Panc1 (cell line): ENCODE measurements around the gene FAM53B. TPM values are rescaled to one million over a fixed set of nuclear protein-coding genes. Genes with fewer than 3 reads are reported as not detected.

ENCODE experiments used
- ATAC-seq: fragments of 200-7000 bp; cut with Tn5 transposase; 2 replicates; pipeline ENCODE4 v1.9.1; 2020; ENCODE audit warnings: mild to moderate bottlenecking, moderate library complexity
- BruUV-seq: library from RNA; stranded (reverse); fragments of 400-500 nt; replicated peaks from 2 replicates; lab custom pipeline; 2021; lab: Mats Ljungman, UMichigan
- CTCF ChIA-PET: fragments of 300-600 bp; sonication (Branson Sonifier 250); formaldehyde crosslinking; loops from one replicate; lab custom pipeline; 2022; ENCODE audit warnings: antibody characterized with exemption; lab: Charles Lee
- POLR2A ChIA-PET: fragments of 300-600 bp; sonication (Branson Sonifier 250); formaldehyde crosslinking; loops from one replicate; lab custom pipeline; 2022; ENCODE audit warnings: antibody characterized with exemption; lab: Charles Lee
- DNase-seq: peaks from one replicate; pipeline ENCODE4 v3.0.0-alpha.2; 2010; ENCODE audit warnings: low read depth, low spot score
- H3K27ac ChIP-seq: 2 replicates; pipeline ENCODE4 v1.5.1; 2011; ENCODE audit warnings: mild to moderate bottlenecking, low read length, inconsistent platforms
- H3K27me3 ChIP-seq: fragments of 200-500 bp; sonication (Bioruptor generic); 2 replicates; pipeline ENCODE4 v1.6.0; 2014; ENCODE audit warnings: low read length, inconsistent platforms; ENCODE audit not compliant: control insufficient read depth, insufficient read depth
- H3K36me3 ChIP-seq: fragments of 200-500 bp; sonication (Bioruptor generic); 2 replicates; pipeline ENCODE4 v1.5.1; 2014; ENCODE audit warnings: inconsistent platforms, mild to moderate bottlenecking, low read length, moderate library complexity; ENCODE audit not compliant: control insufficient read depth, insufficient read depth
- H3K4me1 ChIP-seq: 2 replicates; pipeline ENCODE4 v1.5.1; 2011; ENCODE audit warnings: inconsistent platforms, mild to moderate bottlenecking, low read length, moderate library complexity; ENCODE audit not compliant: control insufficient read depth, insufficient read depth
- H3K4me3 ChIP-seq, 2 experiments: 2 replicates each; pipeline ENCODE4 v1.5.1; 2011 to 2012; ENCODE audit warnings: low read depth in 2 of 2, low read length in 2 of 2, mild to moderate bottlenecking in 2 of 2, inconsistent platforms in 1 of 2, moderate library complexity in 1 of 2
- H3K9me3 ChIP-seq: fragments of 200-500 bp; sonication (Bioruptor generic); 2 replicates; pipeline ENCODE4 v1.5.1; 2014; ENCODE audit warnings: low read depth, mild to moderate bottlenecking, inconsistent platforms, low read length, moderate library complexity; ENCODE audit not compliant: control insufficient read depth, insufficient read depth
- CTCF ChIP-seq: fragments of 450-650 bp; IDR thresholded peaks from 2 replicates; pipeline ENCODE4 v1.5.1; 2017; ENCODE audit warnings: mild to moderate bottlenecking
- POLR2AphosphoS5 ChIP-seq: IDR thresholded peaks from 2 replicates; pipeline ENCODE4 v1.6.1; 2012; ENCODE audit warnings: mild to moderate bottlenecking, low read depth, low read length, moderate library complexity
- REST ChIP-seq, 2 experiments: IDR thresholded peaks; 2 replicates each; pipeline ENCODE4 v1.6.1; 2011 to 2012; ENCODE audit warnings: low read depth in 2 of 2, control low read depth in 1 of 2, low read length in 1 of 2, mild to moderate bottlenecking in 1 of 2, moderate library complexity in 1 of 2; ENCODE audit not compliant: insufficient read depth in 1 of 2
- SIN3A ChIP-seq: IDR thresholded peaks from 2 replicates; pipeline ENCODE4 v1.6.1; 2012; ENCODE audit warnings: low read depth, mild to moderate bottlenecking, low read length, moderate library complexity, borderline replicate concordance; ENCODE audit not compliant: insufficient read depth
- TCF7L2 ChIP-seq: IDR thresholded peaks from 2 replicates; pipeline ENCODE4 v1.6.1; 2011; ENCODE audit warnings: mild to moderate bottlenecking, low read depth, low read length, inconsistent platforms
- in situ Hi-C: cut with HindIII; loops from 2 replicates; pipeline ENCODE4 v1.10.0; 2016; ENCODE audit warnings: low sequenced_read_pairs, low pct_unique_long_range_greater_than_20kb
- intact Hi-C: fragments of 100-400 bp; cut with micrococcal nuclease; formaldehyde crosslinking; loops from one replicate; pipeline ENCODE4 v1.10.0; 2022; ENCODE audit not compliant: unreplicated experiment
- total RNA-seq: library from RNA; stranded (reverse); gene quantifications from one replicate; pipeline ENCODE4 v1.2.1, GENCODE V29; 2021; ENCODE audit not compliant: unreplicated experiment

FAM53B gene
- total RNA-seq, 1 experiment from 2014 or later: 42.5 TPM

- no TSS peak for BruUV-seq
- H3K4me3 ChIP-seq: no peak overlapping the region
- peaks cover 24% of the 10 kb centered on the region for H3K4me1 ChIP-seq
- no peaks in the 10 kb centered on the region for H3K36me3 ChIP-seq
- TF ChIP-seq POLR2AphosphoS5 (no peak), CTCF (no peak), TCF7L2 (no peak), REST (IDR thresholded peaks at IDR 0.05; ENCODE audit: insufficient read depth in 1 of 2, low read depth in 2 of 2, low read length in 1 of 2) (no peak), SIN3A (no peak)
- ATAC-seq (no peak), DNase-seq (no peak)
- H3K27ac ChIP-seq: no peak overlapping the region
- H3K9me3 ChIP-seq: no peaks in the 10 kb centered on the region
- intact Hi-C loops: no loop called here
- in situ Hi-C loops: no loop called here
- ChIA-PET CTCF (no interaction called here), POLR2A (no interaction called here)
- H3K27me3 ChIP-seq: no peaks in the 10 kb centered on the region
Observed at GRCh38 chr10:124645467-124646095, 98.6 kb downstream of the FAM53B start.

- H3K4me1 ChIP-seq: peaks cover 24% of the 10 kb centered on the region
- H3K27ac ChIP-seq: no peak overlapping the region
- no peaks in the 10 kb centered on the region for H3K9me3 ChIP-seq
- CTCF ChIA-PET: no interaction called here
- in situ Hi-C loops (no loop called here), intact Hi-C loops (no loop called here)
- no TSS peak for BruUV-seq
- DNase-seq (no peak), ATAC-seq (no peak)
- TF ChIP-seq POLR2AphosphoS5: no peak
- no peak for TF ChIP-seq TCF7L2
- no peak for TF ChIP-seq CTCF
- no peak for TF ChIP-seq SIN3A
- TF ChIP-seq REST (IDR thresholded peaks at IDR 0.05; ENCODE audit: insufficient read depth in 1 of 2, low read depth in 2 of 2, low read length in 1 of 2): no peak
- POLR2A ChIA-PET: no interaction called here
- no peaks in the 10 kb centered on the region for H3K36me3 ChIP-seq
- no peaks in the 10 kb centered on the region for H3K27me3 ChIP-seq
- H3K4me3 ChIP-seq: no peak overlapping the region
Observed at GRCh38 chr10:124644771-124645415, 99.3 kb downstream of the FAM53B start.
